Measurements from ENCODE around the gene KCNIP1. TPM values are rescaled to one million over a fixed set of nuclear protein-coding genes. Genes with fewer than 3 reads are reported as not detected.

KCNIP1 gene
- total RNA-seq, 2 experiments from 2014 or later, result not detected

GRCh38 chr5:170741801-170742200, 238.0 kb downstream of the KCNIP1 start:
- Mint-ChIP-seq H3K36me3 (ENCODE audit: low read depth) (no peaks in the 10 kb centered on the region), H3K4me1 (ENCODE audit: low read depth) (no peaks in the 10 kb centered on the region), H3K9me3 (no peaks in the 10 kb centered on the region), H3K27me3 (peaks cover 43% of the 10 kb centered on the region), H3K27ac (no peak overlapping the region), H3K4me3 (no peak overlapping the region)
- intact Hi-C loops (cut with DNase I, micrococcal nuclease), result loop anchor here in 1 of 2 experiments (10.0 kb wide), 1 partner anchor 603 kb away; no protein-coding TSS in a partner anchor
- Histone ChIP-seq H3K27me3 (ENCODE audit: control insufficient read depth in 1 of 2, insufficient read depth in 2 of 2, low read length in 2 of 2) (peaks cover 18 to 26% of the 10 kb centered on the region in 2 experiments), H3K4me1 (ENCODE audit: insufficient read depth, low read length) (peaks cover 8% of the 10 kb centered on the region), H3K4me3 (ENCODE audit: low read length) (no peak overlapping the region), H3K27ac (ENCODE audit: low read depth in 1 of 2, low read length in 2 of 2) (no peak overlapping the region), H3K9me3 (ENCODE audit: control insufficient read depth in 1 of 2, insufficient read depth in 1 of 2, low read length in 2 of 2) (peaks cover 0 to 13% of the 10 kb centered on the region in 2 experiments), H3K36me3 (ENCODE audit: insufficient read depth, low read length) (no peaks in the 10 kb centered on the region)
- ATAC-seq (ENCODE audit: poor library complexity), result no peak
- CTCF ChIA-PET, result no interaction called here
- POLR2A ChIA-PET, result no interaction called here
- DNase-seq, result no peak
- no peak for TF ChIP-seq CTCF (IDR thresholded peaks at IDR 0.05)

GRCh38 chr5:170743876-170744212, 240.0 kb downstream of the KCNIP1 start:
- no peak for ATAC-seq (ENCODE audit: poor library complexity)
- no peak for DNase-seq
- no peak overlapping the region for H3K4me3 Mint-ChIP-seq
- peaks cover 18 to 26% of the 10 kb centered on the region in 2 experiments for H3K27me3 ChIP-seq (ENCODE audit: control insufficient read depth in 1 of 2, insufficient read depth in 2 of 2, low read length in 2 of 2)
- TF ChIP-seq CTCF (IDR thresholded peaks at IDR 0.05), result no peak
- H3K4me3 ChIP-seq (ENCODE audit: low read length), result no peak overlapping the region
- H3K27ac ChIP-seq (ENCODE audit: low read depth in 1 of 2, low read length in 2 of 2), result no peak overlapping the region
- intact Hi-C loops (cut with DNase I, micrococcal nuclease), result loop anchor here in 1 of 2 experiments (10.0 kb wide), 1 partner anchor 601 kb away; no protein-coding TSS in a partner anchor
- H3K36me3 ChIP-seq (ENCODE audit: insufficient read depth, low read length), result no peaks in the 10 kb centered on the region
- no peaks in the 10 kb centered on the region for H3K36me3 Mint-ChIP-seq (ENCODE audit: low read depth)
- peaks cover 8% of the 10 kb centered on the region for H3K4me1 ChIP-seq (ENCODE audit: insufficient read depth, low read length)
- H3K27ac Mint-ChIP-seq, result no peak overlapping the region
- CTCF ChIA-PET, result no interaction called here
- POLR2A ChIA-PET, result no interaction called here
- no peaks in the 10 kb centered on the region for H3K9me3 Mint-ChIP-seq
- H3K4me1 Mint-ChIP-seq (ENCODE audit: low read depth), result no peaks in the 10 kb centered on the region
- H3K27me3 Mint-ChIP-seq, result peaks cover 63% of the 10 kb centered on the region
- H3K9me3 ChIP-seq (ENCODE audit: control insufficient read depth in 1 of 2, insufficient read depth in 1 of 2, low read length in 2 of 2), result peaks cover 0 to 13% of the 10 kb centered on the region in 2 experiments

- no peaks in the 10 kb centered on the region for H3K4me1 Mint-ChIP-seq (ENCODE audit: low read depth)
- H3K9me3 Mint-ChIP-seq, result no peaks in the 10 kb centered on the region
- no peak for TF ChIP-seq CTCF (IDR thresholded peaks at IDR 0.05)
- no peak overlapping the region for H3K4me3 Mint-ChIP-seq
- POLR2A ChIA-PET, result no interaction called here
- H3K27me3 Mint-ChIP-seq, result peaks cover 80% of the 10 kb centered on the region
- CTCF ChIA-PET, result interaction anchor here (0.5 kb wide), 1 partner anchor 10 kb away, joined by 3 read pairs; no protein-coding TSS in a partner anchor
- no peak overlapping the region for H3K27ac Mint-ChIP-seq
- H3K27ac ChIP-seq (ENCODE audit: low read depth in 1 of 2, low read length in 2 of 2), result no peak overlapping the region
- no peak for DNase-seq
- H3K9me3 ChIP-seq (ENCODE audit: control insufficient read depth in 1 of 2, insufficient read depth in 1 of 2, low read length in 2 of 2), result peaks cover 0 to 13% of the 10 kb centered on the region in 2 experiments
- no peaks in the 10 kb centered on the region for H3K36me3 Mint-ChIP-seq (ENCODE audit: low read depth)
- no peaks in the 10 kb centered on the region for H3K36me3 ChIP-seq (ENCODE audit: insufficient read depth, low read length)
- intact Hi-C loops (cut with DNase I, micrococcal nuclease), result loop anchor here in 1 of 2 experiments (10.0 kb wide), 1 partner anchor 599 kb away; no protein-coding TSS in a partner anchor
- peaks cover 8% of the 10 kb centered on the region for H3K4me1 ChIP-seq (ENCODE audit: insufficient read depth, low read length)
- no peak for ATAC-seq (ENCODE audit: poor library complexity)
- no peak overlapping the region for H3K4me3 ChIP-seq (ENCODE audit: low read length)
- H3K27me3 ChIP-seq (ENCODE audit: control insufficient read depth in 1 of 2, insufficient read depth in 2 of 2, low read length in 2 of 2), result peaks cover 18 to 26% of the 10 kb centered on the region in 2 experiments
Measured at GRCh38 chr5:170745481-170746071, 241.8 kb downstream of the KCNIP1 start.

All from CD4-positive, alpha-beta T cell (primary cell).